HG02588 (cell line): ENCODE data around the gene HEATR5B.

ENCODE experiments used
- ATAC-seq: cut with Tn5 transposase; IDR thresholded peaks from one replicate; pipeline ENCODE4 v1.9.1; 2021; ENCODE audit warnings: mild to moderate bottlenecking, moderate library complexity; ENCODE audit not compliant: unreplicated experiment

Gene HEATR5B

GRCh38 chr2:37083873-37084794 is at the start of gene HEATR5B, which contains the start of gene GPATCH11:
Gene HEATR5B (minus strand): TSS chr2:37084372. CDS start chr2:37083414, 958 bp downstream.
Gene GPATCH11 (plus strand): TSS chr2:37084518. CDS start chr2:37088382, 3,864 bp downstream.
- peak; percentile 83 for ATAC-seq

GRCh38 chr2:37132914-37133313 is 48.7 kb upstream of the HEATR5B start:
- no peak for ATAC-seq

- ATAC-seq, result no peak
Measured at GRCh38 chr2:37125416-37125815, 41.2 kb upstream of the HEATR5B start.

- no peak for ATAC-seq
Measured at GRCh38 chr2:37119157-37119556, 35.0 kb upstream of the HEATR5B start.

GRCh38 chr2:37117566-37117965 is 33.4 kb upstream of the HEATR5B start:
- no peak for ATAC-seq

- no peak for ATAC-seq
Measured at GRCh38 chr2:37111958-37112357, 27.8 kb upstream of the HEATR5B start.

GRCh38 chr2:37110306-37111212 is 26.4 kb upstream of the HEATR5B start:
- no peak for ATAC-seq

GRCh38 chr2:37109523-37109922 is 25.4 kb upstream of the HEATR5B start:
- ATAC-seq, result no peak

- ATAC-seq, result no peak
Measured at GRCh38 chr2:37105150-37105549, 21.0 kb upstream of the HEATR5B start.

- ATAC-seq, result no peak
Measured at GRCh38 chr2:37104178-37104577, 20.0 kb upstream of the HEATR5B start.

GRCh38 chr2:37102588-37102987 is 18.4 kb upstream of the HEATR5B start:
- no peak for ATAC-seq

- ATAC-seq, result no peak
Measured at GRCh38 chr2:37100054-37100453, 15.9 kb upstream of the HEATR5B start.

GRCh38 chr2:37098416-37099118 is 14.4 kb upstream of the HEATR5B start:
- no peak for ATAC-seq

- ATAC-seq, result no peak
Measured at GRCh38 chr2:37096568-37096967, 12.4 kb upstream of the HEATR5B start.

- ATAC-seq, result no peak
Measured at GRCh38 chr2:37091873-37092272, 7.7 kb upstream of the HEATR5B start.

- ATAC-seq, result peak; percentile 89
Measured at GRCh38 chr2:37090019-37090477, 5.9 kb upstream of the HEATR5B start.

- no peak for ATAC-seq
Measured at GRCh38 chr2:37085731-37086147, 1.6 kb upstream of the HEATR5B start.

GRCh38 chr2:37084797-37085196 is 625 bp upstream of the HEATR5B start:
- no peak for ATAC-seq

- ATAC-seq, result no peak
Measured at GRCh38 chr2:37080689-37081088, 3.5 kb downstream of the HEATR5B start.

- no peak for ATAC-seq
Measured at GRCh38 chr2:37080266-37080665, 3.9 kb downstream of the HEATR5B start.

- ATAC-seq, result no peak
Measured at GRCh38 chr2:37070931-37071330, 13.2 kb downstream of the HEATR5B start.
